ENCODE measurements around the gene ANO7. TPM values are rescaled to one million over a fixed set of nuclear protein-coding genes. Genes with fewer than 3 reads are reported as not detected.

ANO7 gene
- total RNA-seq, result 1 to 10 TPM; 1.1 to 1.4 (median 1.2) TPM

GRCh38 chr2:241188361-241189092 is at the start of gene ANO7:
TSS of gene ANO7 (plus strand) at chr2:241188677. CDS start at chr2:241190064, 1,387 bp downstream.
- no peak for TF ChIP-seq CTCF (IDR thresholded peaks at IDR 0.05)
- TF ChIP-seq EP300 (IDR thresholded peaks at IDR 0.05), result no peak
- Histone ChIP-seq H3K9me3 (no peaks in the 10 kb centered on the region), H3K4me1 (no peaks in the 10 kb centered on the region), H3K4me3 (no peak within 1 kb of the TSS), H3K36me3 (peaks cover 2% of the 10 kb centered on the region), H3K27ac (no peak within 1 kb of the TSS), H3K27me3 (peaks cover 17% of the 10 kb centered on the region)
- DNase-seq (ENCODE audit: low spot score in 2 of 2), result no peak
- whole genome bisulfite sequencing, result 50% methylated on average over 1 of the region's 21 CpGs

GRCh38 chr2:241139531-241140444 is 48.7 kb upstream of the ANO7 start:
- no peak for DNase-seq (ENCODE audit: low spot score in 2 of 2)
- Histone ChIP-seq H3K36me3 (peaks cover 40% of the 10 kb centered on the region), H3K9me3 (no peaks in the 10 kb centered on the region), H3K27me3 (no peaks in the 10 kb centered on the region), H3K4me1 (no peaks in the 10 kb centered on the region), H3K27ac (no peak overlapping the region), H3K4me3 (no peak overlapping the region)
- TF ChIP-seq POLR2A (IDR thresholded peaks at IDR 0.05), result no peak
- no peak for TF ChIP-seq EP300 (IDR thresholded peaks at IDR 0.05)
- TF ChIP-seq POLR2AphosphoS5 (IDR thresholded peaks at IDR 0.05), result no peak
- TF ChIP-seq CTCF (IDR thresholded peaks at IDR 0.05), result no peak
- WGBS, result 93% methylated on average over 15 of the region's 24 CpGs

GRCh38 chr2:241140445-241140840 is 48.0 kb upstream of the ANO7 start:
- Histone ChIP-seq H3K27ac (no peak overlapping the region), H3K9me3 (no peaks in the 10 kb centered on the region), H3K36me3 (peaks cover 36% of the 10 kb centered on the region), H3K4me1 (no peaks in the 10 kb centered on the region), H3K27me3 (no peaks in the 10 kb centered on the region), H3K4me3 (no peak overlapping the region)
- TF ChIP-seq POLR2AphosphoS5 (IDR thresholded peaks at IDR 0.05) (no peak), POLR2A (IDR thresholded peaks at IDR 0.05) (no peak), CTCF (IDR thresholded peaks at IDR 0.05) (no peak), EP300 (IDR thresholded peaks at IDR 0.05) (no peak)
- no peak for DNase-seq (ENCODE audit: low spot score in 2 of 2)
- WGBS, result 94% methylated on average over 10 of the region's 10 CpGs

GRCh38 chr2:241141214-241141770 is 47.2 kb upstream of the ANO7 start:
- DNase-seq (ENCODE audit: low spot score in 2 of 2), result no peak
- Histone ChIP-seq H3K4me1 (no peaks in the 10 kb centered on the region), H3K36me3 (peaks cover 34% of the 10 kb centered on the region), H3K9me3 (no peaks in the 10 kb centered on the region), H3K27ac (no peak overlapping the region), H3K27me3 (no peaks in the 10 kb centered on the region), H3K4me3 (no peak overlapping the region)
- TF ChIP-seq POLR2AphosphoS5 (IDR thresholded peaks at IDR 0.05) (no peak), POLR2A (IDR thresholded peaks at IDR 0.05) (no peak), EP300 (IDR thresholded peaks at IDR 0.05) (no peak), CTCF (IDR thresholded peaks at IDR 0.05) (no peak)
- 94% methylated on average over 14 of the region's 14 CpGs for WGBS

- no peak for TF ChIP-seq POLR2A (IDR thresholded peaks at IDR 0.05)
- TF ChIP-seq EP300 (IDR thresholded peaks at IDR 0.05), result no peak
- no peak for TF ChIP-seq CTCF (IDR thresholded peaks at IDR 0.05)
- TF ChIP-seq POLR2AphosphoS5 (IDR thresholded peaks at IDR 0.05), result no peak
- DNase-seq (ENCODE audit: low spot score in 2 of 2), result no peak
- 95% methylated on average over 6 of the region's 6 CpGs for WGBS
- Histone ChIP-seq H3K27ac (no peak overlapping the region), H3K27me3 (no peaks in the 10 kb centered on the region), H3K9me3 (no peaks in the 10 kb centered on the region), H3K36me3 (peaks cover 26% of the 10 kb centered on the region), H3K4me3 (no peak overlapping the region), H3K4me1 (no peaks in the 10 kb centered on the region)
Measured at GRCh38 chr2:241142063-241142462, 46.4 kb upstream of the ANO7 start.

All from suprapubic skin (tissue), 4 donors.